K562 (cell line): ENCODE data around the gene EEF1AKMT4. TPM values are rescaled to one million over a fixed set of nuclear protein-coding genes. Genes with fewer than 3 reads are reported as not detected.

Experiments used
- ATF1 ChIP-seq, 2 experiments: fragments of 450-650 bp in 1 of 2; IDR thresholded peaks; 2 replicates each; pipeline ENCODE4 v1.6.1; 2016; ENCODE audit warnings: missing compliant biosample characterization in 1 of 2, missing genetic modification characterization in 1 of 2
- BMI1 ChIP-seq: fragments of 150-350 bp; IDR thresholded peaks from 2 replicates; pipeline ENCODE4 v1.6.1; 2014; ENCODE audit warnings: low read length
- FOSL1 ChIP-seq: fragments of 200-800 bp; sonication (Bioruptor generic); conservative IDR thresholded peaks from 2 replicates; pipeline ENCODE4 v1.6.1; 2016; ENCODE audit warnings: missing genetic modification characterization, missing compliant biosample characterization
- IFI16 ChIP-seq: fragments of 250-450 bp; sonication (Bioruptor Pico); IDR thresholded peaks from 2 replicates; pipeline ENCODE4 v2.1.2; 2022; ENCODE audit warnings: mild to moderate bottlenecking, inconsistent platforms
- JUND ChIP-seq, 2 experiments: IDR thresholded peaks; 2 replicates in 1 of 2; 3 replicates in 1 of 2; pipeline ENCODE4 v1.6.1; 2011; ENCODE audit warnings: borderline replicate concordance in 2 of 2, low read depth in 2 of 2, low read length in 2 of 2, improper control_type of control experiment in 1 of 2, missing biosample characterization in 1 of 2, missing genetic modification characterization in 1 of 2, missing genetic modification reagents in 1 of 2
- MBD2 ChIP-seq: sonication (generic); IDR thresholded peaks from 2 replicates; pipeline ENCODE4 v1.6.1; 2016; ENCODE audit warnings: low read depth, borderline replicate concordance
- MYC ChIP-seq, 2 experiments: fragments of 250-450 bp in 1 of 2; sonication (Bioruptor Pico) in 1 of 2; IDR thresholded peaks; 2 replicates each; pipeline versions ENCODE4 v1.5.1 to v1.6.1; 2012 to 2021; ENCODE audit warnings: low read depth in 2 of 2, borderline replicate concordance in 1 of 2, improper control_type of control experiment in 1 of 2, low read length in 1 of 2, mild to moderate bottlenecking in 1 of 2, moderate library complexity in 1 of 2
- NCOR1 ChIP-seq: fragments of 450-650 bp; IDR thresholded peaks from 2 replicates; pipeline ENCODE4 v1.6.1; 2016; ENCODE audit warnings: mild to moderate bottlenecking, moderate library complexity
- NELFE ChIP-seq: IDR thresholded peaks from 2 replicates; pipeline ENCODE4 v1.6.1; 2011; ENCODE audit warnings: mild to moderate bottlenecking; ENCODE audit not compliant: insufficient read depth, insufficient read length
- POU5F1 ChIP-seq: fragments of 150-350 bp; IDR thresholded peaks from 2 replicates; pipeline ENCODE4 v1.6.1; 2014; ENCODE audit warnings: borderline replicate concordance, low read length, low read depth, mild to moderate bottlenecking; ENCODE audit not compliant: partially characterized antibody
- RBM39 ChIP-seq: fragments of 200-400 bp; formaldehyde crosslinking; optimal IDR thresholded peaks from 2 replicates; pipeline ENCODE3; 2018; ENCODE audit warnings: low read depth, low read length
- RFX1 ChIP-seq: fragments of 450-650 bp; IDR thresholded peaks from 2 replicates; pipeline ENCODE4 v1.6.1; 2016; ENCODE audit warnings: mild to moderate bottlenecking, moderate library complexity
- RFX5 ChIP-seq: IDR thresholded peaks from 2 replicates; pipeline ENCODE4 v1.6.1; 2011; ENCODE audit warnings: low read depth, mild to moderate bottlenecking, improper control_type of control experiment, low read length
- SIX5 ChIP-seq, 2 experiments: IDR thresholded peaks; 2 replicates each; pipeline ENCODE4 v1.6.1; 2011; ENCODE audit warnings: low read length in 2 of 2, borderline replicate concordance in 1 of 2, low read depth in 1 of 2, mild to moderate bottlenecking in 1 of 2, moderate library complexity in 1 of 2; ENCODE audit not compliant: insufficient read depth in 1 of 2
- SMARCB1 ChIP-seq: IDR thresholded peaks from 2 replicates; pipeline ENCODE4 v1.6.1; 2011; ENCODE audit warnings: improper control_type of control experiment, low read depth; ENCODE audit not compliant: insufficient read length
- TEAD2 ChIP-seq: fragments of 450-650 bp; IDR thresholded peaks from 2 replicates; pipeline ENCODE4 v1.6.1; 2016; ENCODE audit warnings: missing genetic modification characterization, control low read depth, missing compliant biosample characterization
- ZBTB17 ChIP-seq: fragments of 450-650 bp; formaldehyde crosslinking; IDR thresholded peaks from 2 replicates; pipeline ENCODE4 v1.4.0; 2020; ENCODE audit warnings: mild to moderate bottlenecking
- ZC3H4 ChIP-seq: sonication (generic); formaldehyde crosslinking; IDR thresholded peaks from 2 replicates; pipeline ENCODE4 v1.9.0; 2021; ENCODE audit warnings: missing genetic modification reagents, borderline replicate concordance
- ZKSCAN1 ChIP-seq: fragments of 150-350 bp; IDR thresholded peaks from 2 replicates; pipeline ENCODE4 v1.6.1; 2016; ENCODE audit warnings: low read depth, low read length
- ZKSCAN8 ChIP-seq: fragments of 200-800 bp; sonication (Bioruptor generic); IDR thresholded peaks from 2 replicates; pipeline ENCODE4 v1.6.1; 2016; ENCODE audit warnings: missing genetic modification characterization, missing compliant biosample characterization
- ZNF354B ChIP-seq: fragments of 250-450 bp; sonication (Bioruptor Pico); IDR thresholded peaks from 2 replicates; pipeline ENCODE4 v1.4.0; 2020
- ZNF445 ChIP-seq: fragments of 250-450 bp; sonication (Bioruptor Pico); IDR thresholded peaks from 2 replicates; pipeline ENCODE4 v1.4.0; 2020; ENCODE audit warnings: low read depth, mild to moderate bottlenecking, moderate library complexity
- ZNF511 ChIP-seq: sonication (generic); formaldehyde crosslinking; IDR thresholded peaks from 2 replicates; pipeline ENCODE4 v1.8.0; 2022; ENCODE audit warnings: mild to moderate bottlenecking, missing genetic modification reagents
- ZNF644 ChIP-seq: fragments of 200-800 bp; sonication (Bioruptor generic); IDR thresholded peaks from 2 replicates; pipeline ENCODE4 v1.6.1; 2016; ENCODE audit warnings: low read depth, missing genetic modification characterization, missing compliant biosample characterization
- polyA plus RNA-seq, 8 experiments: library from polyadenylated mRNA; depleted of rRNA in 4 of 8; stranded (reverse) in 5 of 8; unstranded in 3 of 8; fragments of >200 nt; fragmentation: Nextera tagmentation in 2 of 8; fragmentation: Illumina TruSeq in 1 of 8; extraction: Ambion mirVana in 2 of 8; extraction: Trizol in 1 of 8; gene quantifications; 2 replicates each; pipeline versions ENCODE4 v1.2.1 to v1.2.3, GENCODE V29; 2011 to 2014; ENCODE audit warnings: inconsistent platforms in 1 of 8, missing spikeins in 1 of 8
- total RNA-seq, 7 experiments: library from RNA; depleted of rRNA in 6 of 7; stranded (reverse); fragments of >200 nt in 6 of 7; fragmentation: Illumina TruSeq in 2 of 7; extraction: Trizol in 2 of 7; gene quantifications; 2 replicates each; pipeline versions ENCODE4 v1.2.1 to v1.2.3, GENCODE V29; 2011 to 2021; ENCODE audit warnings: low replicate concordance in 1 of 7
- TF ChIP-seq, protein P1 (sequence below): fragments of 250-450 bp; sonication (Bioruptor Pico); IDR thresholded peaks from 2 replicates; pipeline ENCODE4 v1.9.0; 2021; ENCODE audit warnings: mild to moderate bottlenecking, inconsistent platforms

EEF1AKMT4 gene
- total and polyA plus RNA-seq, 9 of the 15 experiments (the other 6 are each of a cell fraction or from before 2014, with no cell fraction given), result 10.3 to 49.4 (median 18.9) TPM

DNA sequence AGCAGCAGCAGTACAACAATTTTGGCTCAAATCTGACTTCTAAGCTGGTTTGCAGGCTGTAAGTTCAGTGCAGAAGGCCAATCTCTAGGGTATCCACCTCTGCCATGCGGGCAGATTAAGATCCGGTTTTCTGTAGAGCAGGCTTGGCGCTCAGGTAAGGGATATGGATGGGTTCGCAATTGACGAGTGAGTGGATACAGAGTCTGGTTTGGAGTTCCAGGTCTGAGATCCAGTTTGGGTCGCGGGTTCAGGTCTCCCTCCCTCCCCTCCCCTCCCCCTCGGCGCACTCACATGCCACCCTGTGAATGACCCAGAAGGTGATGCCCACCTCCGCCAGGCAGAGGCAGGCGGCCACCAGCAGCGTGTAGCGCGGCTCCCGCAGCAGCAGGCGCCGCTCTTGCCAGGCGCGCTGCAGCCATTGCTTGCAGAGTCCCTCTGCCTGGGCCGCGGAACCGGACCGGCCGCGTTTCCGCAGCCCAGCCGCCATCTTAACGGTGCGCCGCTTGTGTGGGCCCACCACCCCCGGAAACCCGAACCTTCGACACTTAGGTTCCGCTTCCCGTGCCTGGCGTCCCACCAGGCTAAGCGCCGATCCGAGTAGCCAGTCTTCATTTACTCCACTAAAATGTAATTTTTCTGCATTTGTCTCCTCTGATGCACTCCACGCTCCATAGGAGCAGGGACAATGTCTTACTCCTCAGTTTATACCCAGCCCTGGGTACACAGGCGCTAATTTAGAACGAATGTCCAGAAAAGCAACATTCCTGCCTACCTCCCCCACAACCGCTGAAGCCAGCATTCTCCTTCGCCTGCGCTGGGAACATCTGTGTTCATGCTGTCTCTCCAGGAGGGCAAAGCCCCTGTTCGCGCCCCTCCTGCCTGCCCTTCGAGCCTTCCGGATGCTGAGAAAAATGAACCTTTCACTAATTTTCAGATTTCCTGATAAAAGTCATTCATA lies 739 bp upstream of the EEF1AKMT4 start, which contains the start of gene ALG3 (continued):
- peak; percentile 44 for TF ChIP-seq JUND (IDR thresholded peaks at IDR 0.05; ENCODE audit: borderline replicate concordance, low read depth, low read length)
- no peak for TF ChIP-seq JUND (tag; IDR thresholded peaks at IDR 0.05; ENCODE audit: borderline replicate concordance, low read depth, low read length)
- TF ChIP-seq ZC3H4 (CRISPR knock-in tag), result no peak
- TF ChIP-seq NELFE, result no peak
- TF ChIP-seq ZKSCAN8 (CRISPR knock-in tag), result no peak
- TF ChIP-seq IFI16, result no peak
- TF ChIP-seq ATF1 (CRISPR knock-in tag; IDR thresholded peaks at IDR 0.05), result 0 out of 2 replicates have a peak, but pooled peaks have one; percentile 33
- peak; percentile 39; the same call in 1 of the 2 replicates for TF ChIP-seq ATF1 (tag; IDR thresholded peaks at IDR 0.05)
- TF ChIP-seq, protein P1, sequence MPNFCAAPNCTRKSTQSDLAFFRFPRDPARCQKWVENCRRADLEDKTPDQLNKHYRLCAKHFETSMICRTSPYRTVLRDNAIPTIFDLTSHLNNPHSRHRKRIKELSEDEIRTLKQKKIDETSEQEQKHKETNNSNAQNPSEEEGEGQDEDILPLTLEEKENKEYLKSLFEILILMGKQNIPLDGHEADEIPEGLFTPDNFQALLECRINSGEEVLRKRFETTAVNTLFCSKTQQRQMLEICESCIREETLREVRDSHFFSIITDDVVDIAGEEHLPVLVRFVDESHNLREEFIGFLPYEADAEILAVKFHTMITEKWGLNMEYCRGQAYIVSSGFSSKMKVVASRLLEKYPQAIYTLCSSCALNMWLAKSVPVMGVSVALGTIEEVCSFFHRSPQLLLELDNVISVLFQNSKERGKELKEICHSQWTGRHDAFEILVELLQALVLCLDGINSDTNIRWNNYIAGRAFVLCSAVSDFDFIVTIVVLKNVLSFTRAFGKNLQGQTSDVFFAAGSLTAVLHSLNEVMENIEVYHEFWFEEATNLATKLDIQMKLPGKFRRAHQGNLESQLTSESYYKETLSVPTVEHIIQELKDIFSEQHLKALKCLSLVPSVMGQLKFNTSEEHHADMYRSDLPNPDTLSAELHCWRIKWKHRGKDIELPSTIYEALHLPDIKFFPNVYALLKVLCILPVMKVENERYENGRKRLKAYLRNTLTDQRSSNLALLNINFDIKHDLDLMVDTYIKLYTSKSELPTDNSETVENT (CRISPR knock-in tag), result peak; percentile 65; the same call in 1 of the 2 replicates
- no peak for TF ChIP-seq POU5F1
- peak; percentile 50; the same call in 1 of the 2 replicates for TF ChIP-seq NCOR1
- peak; percentile 97 for TF ChIP-seq MYC (IDR thresholded peaks at IDR 0.05; ENCODE audit: low read depth, low read length)
- peak; percentile 78; the same call in 1 of the 2 replicates for TF ChIP-seq MYC (CRISPR knock-in tag; IDR thresholded peaks at IDR 0.05; ENCODE audit: borderline replicate concordance, low read depth)
- no peak for TF ChIP-seq SMARCB1
- TF ChIP-seq SIX5 (IDR thresholded peaks at IDR 0.05; ENCODE audit: borderline replicate concordance in 1 of 2, insufficient read depth in 1 of 2, low read depth in 1 of 2, low read length in 2 of 2), result peak; percentile 43 to 48; a peak in 2 of 4 replicates
- 0 out of 2 replicates have a peak, but pooled peaks have one; percentile 41 for TF ChIP-seq ZKSCAN1
- peak; percentile 60; the same call in 1 of the 2 replicates for TF ChIP-seq ZBTB17
- no peak for TF ChIP-seq RFX1
- no peak for TF ChIP-seq RBM39
- TF ChIP-seq FOSL1, result no peak
- TF ChIP-seq ZNF354B (CRISPR knock-in tag), result no peak
- peak; percentile 53; the same call in 1 of the 2 replicates for TF ChIP-seq MBD2
- no peak for TF ChIP-seq ZNF511
- TF ChIP-seq BMI1, result no peak
- no peak for TF ChIP-seq ZNF445 (CRISPR knock-in tag)
- no peak for TF ChIP-seq RFX5
- TF ChIP-seq TEAD2 (tag), result no peak
- TF ChIP-seq ZNF644 (tag), result 0 out of 2 replicates have a peak, but pooled peaks have one; percentile 25
